Activated CD8-positive, alpha-beta memory T cell treated with anti-CD3 and anti-CD28 coated beads, Interleukin-2, amount 50 U/mL, for 24 hours (primary cell): ENCODE measurements around the gene ZNF451.

ENCODE experiments used
- DNase-seq: peaks from one replicate; pipeline ENCODE4 v3.0.0-alpha.2; 2020; ENCODE audit errors: extremely low read depth

The ZNF451 gene

DNA sequence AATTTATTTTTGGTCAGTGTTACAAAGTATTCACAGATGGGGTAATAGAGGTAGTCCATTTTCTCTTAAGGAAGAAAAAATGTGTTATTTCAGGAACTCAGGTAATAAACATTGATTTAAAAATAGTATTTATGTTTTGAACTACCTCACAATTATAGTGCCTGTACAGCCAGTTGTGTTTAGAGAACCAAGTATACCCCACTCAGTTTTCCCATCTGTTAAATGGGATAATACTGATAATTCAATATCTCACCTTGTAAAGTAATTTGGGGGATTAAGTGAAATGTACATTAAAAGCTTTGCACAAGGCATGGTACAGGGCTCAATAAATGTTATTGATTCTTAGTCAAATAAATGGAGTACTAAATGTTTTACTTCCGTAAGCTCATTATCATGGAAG is 4.7 kb downstream of the ZNF451 start:
- DNase-seq, result no peak

DNA sequence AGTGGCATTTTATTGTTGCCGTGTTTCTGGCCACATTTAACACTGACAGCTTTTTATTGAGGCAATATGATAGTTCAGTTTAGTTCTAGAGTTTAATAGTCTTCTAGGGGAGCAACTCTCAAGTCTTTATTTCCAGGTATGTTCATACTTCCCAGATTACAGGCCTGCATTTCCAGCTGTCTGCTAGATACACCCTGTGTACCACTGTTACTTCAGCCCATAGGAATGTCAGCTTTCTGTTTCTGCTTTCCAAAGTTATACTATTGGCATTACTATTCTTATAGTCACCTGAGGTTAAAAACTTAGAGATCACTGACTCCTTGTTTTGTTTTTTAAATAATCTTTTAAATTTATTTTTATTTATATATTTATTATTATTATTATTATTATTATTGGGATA is 7.6 kb downstream of the ZNF451 start:
- DNase-seq, result no peak

DNA sequence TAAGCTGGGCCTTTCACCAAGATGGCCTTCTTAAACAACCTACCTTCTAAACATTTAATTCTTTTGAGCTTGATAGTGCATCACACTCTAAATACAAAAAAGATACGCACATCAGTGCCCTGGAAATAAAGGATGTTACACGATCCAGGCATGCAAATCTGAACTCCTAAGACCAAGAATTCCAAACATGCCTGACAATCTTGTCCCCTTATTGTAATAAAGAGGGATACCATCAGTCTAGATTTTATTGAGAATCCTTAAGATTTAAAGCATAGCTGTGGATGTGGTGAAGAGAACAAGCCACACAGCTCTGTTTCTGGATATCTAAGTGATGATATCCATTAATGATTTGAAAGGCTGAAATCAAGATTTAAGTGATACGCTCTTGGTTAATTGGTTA is 13.0 kb downstream of the ZNF451 start:
- DNase-seq, result no peak

DNA sequence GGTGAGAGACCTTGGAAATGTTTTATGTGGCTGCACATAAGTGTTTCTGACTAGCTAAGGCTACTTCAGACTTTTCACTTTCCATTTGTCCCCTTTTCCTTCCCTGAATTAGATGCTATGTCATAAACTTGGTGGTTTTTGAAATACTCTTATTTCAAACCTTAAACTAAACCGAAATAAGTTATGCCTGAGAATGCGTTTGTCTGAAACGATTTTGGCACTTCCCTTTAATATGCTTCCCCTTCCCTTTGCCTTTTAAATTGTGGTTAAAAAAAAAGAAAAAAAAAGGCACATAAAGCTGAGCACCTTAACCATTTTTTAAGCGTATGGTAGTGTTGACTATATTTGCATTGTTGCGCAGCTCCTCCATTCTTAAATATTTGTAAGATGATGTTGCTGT is 14.3 kb downstream of the ZNF451 start:
- no peak for DNase-seq

DNA sequence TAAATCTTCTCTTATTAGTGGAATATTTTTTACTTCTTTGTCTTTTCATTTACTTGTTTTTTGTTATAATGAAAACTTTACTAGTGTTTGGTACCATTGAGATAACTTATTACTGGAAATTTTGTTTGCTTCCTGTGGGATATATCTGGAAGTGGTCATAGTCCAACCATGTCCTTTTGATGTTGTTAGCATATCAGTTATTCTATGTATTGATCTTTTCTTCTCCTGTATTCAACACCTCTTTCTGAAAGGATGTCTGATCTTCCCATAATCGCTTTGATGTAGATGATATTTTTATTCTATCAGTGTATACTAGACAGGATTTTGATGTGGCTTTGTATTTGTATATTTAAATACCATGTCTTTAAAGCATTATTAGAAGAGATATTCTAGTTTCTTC is 17.0 kb downstream of the ZNF451 start:
- no peak for DNase-seq

DNA sequence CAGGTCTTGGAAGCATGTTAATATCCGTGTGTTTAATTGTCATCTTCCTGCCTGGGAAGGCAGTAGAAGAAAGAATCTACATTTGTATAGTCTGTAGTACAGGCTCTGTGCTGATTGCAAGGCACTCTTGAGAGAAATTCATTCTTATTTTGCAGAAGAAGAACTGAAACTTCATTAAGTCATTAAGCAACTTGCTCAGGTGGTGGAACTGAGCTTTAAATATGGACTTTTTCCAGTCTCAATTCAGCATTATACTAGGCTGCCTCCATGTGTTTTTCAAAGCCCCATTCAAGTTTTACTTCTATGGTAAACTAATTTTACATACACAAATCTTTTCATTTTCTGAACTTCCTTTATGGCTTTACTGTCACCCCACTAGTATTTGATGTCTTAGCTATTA is 18.7 kb downstream of the ZNF451 start:
- DNase-seq, result no peak

DNA sequence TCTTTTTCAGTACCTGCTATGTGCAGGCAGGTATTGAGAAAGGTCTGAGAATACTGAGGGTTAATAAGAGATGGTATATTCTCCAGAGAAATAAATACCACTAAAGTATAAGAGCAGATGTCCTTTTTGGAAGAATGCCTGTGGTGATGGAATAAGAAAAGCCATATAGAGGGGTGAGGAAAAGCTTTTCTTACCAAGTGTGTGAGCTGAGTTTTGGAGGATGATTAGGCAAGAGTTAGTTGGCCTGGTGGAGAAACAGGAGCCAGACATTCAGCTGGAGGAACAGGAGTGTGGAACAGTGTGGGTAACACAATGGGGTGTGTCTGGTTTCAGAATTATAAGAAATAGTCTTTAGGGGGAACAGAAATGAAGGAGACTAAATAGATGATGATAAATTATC is 19.9 kb downstream of the ZNF451 start:
- DNase-seq, result no peak

DNA sequence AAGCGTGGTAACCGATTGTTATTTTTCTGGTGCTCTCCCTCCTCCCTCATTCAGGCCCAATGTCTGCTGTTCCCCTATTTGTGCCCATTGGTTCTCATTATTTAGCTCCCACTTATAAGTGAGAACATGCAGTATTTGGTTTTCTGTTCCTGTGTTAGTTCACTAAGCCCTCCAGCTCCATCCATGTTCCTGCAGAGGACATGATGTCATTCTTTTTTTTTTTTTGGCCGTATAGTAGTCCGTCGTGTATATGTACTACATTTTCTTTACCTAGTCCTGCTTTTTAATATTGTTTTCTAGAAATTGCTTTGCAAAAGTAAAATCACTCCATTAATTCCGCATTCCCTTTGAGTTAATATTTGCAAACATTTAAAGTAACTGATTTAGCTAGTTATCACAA is 23.1 kb downstream of the ZNF451 start:
- DNase-seq, result no peak

DNA sequence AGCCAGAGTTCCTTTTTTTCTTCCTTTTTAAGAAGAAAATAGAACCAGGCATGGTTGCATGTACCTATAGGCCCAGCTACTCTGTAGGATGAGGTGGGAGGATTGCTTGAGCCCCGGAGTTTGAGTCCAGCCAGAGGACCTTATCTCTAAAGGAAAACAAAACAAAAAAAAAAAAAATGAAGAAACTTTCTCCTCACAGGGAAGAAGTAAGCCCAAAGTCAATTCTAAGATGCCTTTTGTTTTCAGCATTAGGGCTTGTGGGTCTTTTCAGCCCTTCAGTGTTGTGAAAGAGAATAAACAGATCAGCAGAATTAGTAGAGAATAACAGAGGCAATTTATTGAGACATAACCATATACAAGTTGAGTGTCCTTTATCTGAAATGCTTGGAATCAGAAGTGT is 26.8 kb downstream of the ZNF451 start:
- no peak for DNase-seq

DNA sequence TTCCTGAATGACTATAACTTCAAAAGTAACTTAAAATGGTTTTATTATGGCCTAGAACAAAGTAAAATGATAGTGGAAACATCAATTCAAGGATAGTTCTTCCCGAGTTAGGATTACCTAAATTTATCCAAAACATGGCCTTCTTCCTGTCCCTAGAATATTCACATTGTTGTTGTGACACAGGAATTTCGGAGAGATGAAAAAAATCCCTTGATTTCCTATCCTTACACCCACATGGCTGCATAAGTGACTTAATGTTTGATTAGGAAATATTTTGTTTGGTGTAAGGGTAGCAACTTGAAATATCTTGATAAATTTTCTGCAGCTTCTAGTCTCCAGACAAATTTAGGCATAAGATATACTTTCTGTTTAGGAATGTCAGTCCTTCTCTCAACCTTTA is 27.8 kb downstream of the ZNF451 start:
- no peak for DNase-seq

DNA sequence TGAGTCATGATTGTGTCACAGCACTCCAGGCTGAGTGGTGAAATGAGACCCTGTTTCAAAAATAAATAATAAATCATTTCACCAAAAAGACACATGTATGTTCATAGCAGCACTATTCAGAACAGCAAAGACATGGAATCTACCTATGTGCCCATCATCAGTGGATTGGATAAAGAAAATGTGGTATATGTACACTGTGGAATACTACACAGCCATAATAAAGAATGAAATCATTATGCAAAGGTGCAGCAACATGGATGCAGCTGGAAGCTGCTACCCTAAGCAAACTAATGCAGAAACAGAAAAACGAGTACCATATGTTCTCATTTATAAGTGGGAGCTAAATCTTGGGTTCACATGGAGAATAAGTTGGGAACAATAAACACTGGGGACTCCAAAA is 33.1 kb downstream of the ZNF451 start:
- no peak for DNase-seq

DNA sequence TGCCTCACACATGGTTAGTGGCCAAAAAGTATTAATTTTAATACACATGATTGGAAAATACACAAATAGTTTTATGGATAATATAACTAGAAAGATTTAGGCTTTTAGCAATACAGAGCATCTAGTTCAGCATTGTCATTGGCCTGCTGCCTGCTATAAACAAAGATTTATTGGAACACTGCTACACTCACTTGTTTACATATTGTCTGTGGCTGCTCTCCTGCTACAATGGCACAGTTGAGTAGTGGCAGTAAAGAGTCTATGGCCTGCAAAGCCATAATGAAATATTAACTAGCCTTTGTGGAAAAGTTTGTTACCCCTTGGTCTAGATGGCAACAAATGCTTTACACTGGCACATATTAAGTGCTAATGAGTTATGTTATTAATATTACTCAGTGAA is 37.8 kb downstream of the ZNF451 start:
- DNase-seq, result no peak

DNA sequence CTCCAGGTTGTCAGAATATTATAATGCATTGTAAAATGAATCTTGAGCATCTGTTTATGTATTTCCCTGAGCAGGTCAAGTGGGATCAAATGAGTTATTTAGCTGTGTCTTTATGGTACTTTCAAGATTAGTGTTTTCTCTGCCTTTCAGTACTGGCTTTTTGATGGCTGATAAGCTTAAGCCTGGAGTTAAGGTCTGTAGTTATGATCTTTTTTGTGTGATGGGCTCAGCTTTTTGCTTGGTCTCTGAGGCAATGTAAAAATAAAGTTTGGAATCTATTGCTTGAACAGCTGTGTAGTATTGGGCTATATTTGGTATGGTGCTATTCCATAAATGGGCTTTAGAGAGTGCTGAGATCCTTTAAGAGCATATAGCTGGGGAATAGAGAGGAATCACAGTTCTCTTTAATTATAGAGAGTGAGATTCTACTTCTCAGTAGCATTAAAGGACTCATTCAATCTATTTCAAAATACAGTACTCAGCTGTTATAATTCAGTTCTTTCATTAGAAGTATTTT is 40.7 kb downstream of the ZNF451 start:
- DNase-seq, result no peak

DNA sequence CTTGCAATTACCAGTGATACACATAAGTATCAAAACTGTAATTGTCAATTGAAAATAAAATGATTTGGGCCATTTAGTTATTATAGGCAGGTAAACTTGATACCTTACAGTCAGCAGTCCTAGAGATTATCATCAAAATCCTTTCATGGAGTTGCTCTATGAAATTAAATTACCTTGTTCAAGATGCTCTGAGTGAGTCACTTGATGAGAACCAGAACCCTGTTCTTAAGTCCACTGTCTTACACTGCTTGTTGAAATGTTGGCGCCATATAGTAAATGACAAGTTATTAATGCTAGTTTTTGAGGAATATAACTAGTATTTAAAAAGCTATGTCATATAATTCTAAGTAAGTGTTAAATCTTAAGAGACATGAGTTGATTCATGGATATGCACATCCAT is 45.0 kb downstream of the ZNF451 start:
- no peak for DNase-seq

DNA sequence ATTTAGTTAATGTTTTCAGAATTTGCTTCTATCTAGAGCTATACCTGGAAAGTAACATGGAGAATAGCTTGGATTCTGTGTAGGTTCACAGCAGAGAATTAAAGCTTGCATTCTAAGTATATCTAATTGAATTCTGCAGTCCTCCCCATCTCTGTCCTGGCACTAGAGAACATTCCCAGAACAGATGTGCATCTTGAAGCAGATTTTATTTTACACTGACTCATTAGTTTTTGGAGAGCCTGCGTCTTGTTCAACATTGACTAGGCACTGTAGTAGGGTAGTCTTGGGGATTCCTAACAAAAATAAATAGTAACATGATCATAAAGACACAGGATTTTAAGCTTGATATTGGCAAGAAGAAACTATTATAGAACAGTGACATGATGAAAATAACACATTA is 45.9 kb downstream of the ZNF451 start:
- no peak for DNase-seq

DNA sequence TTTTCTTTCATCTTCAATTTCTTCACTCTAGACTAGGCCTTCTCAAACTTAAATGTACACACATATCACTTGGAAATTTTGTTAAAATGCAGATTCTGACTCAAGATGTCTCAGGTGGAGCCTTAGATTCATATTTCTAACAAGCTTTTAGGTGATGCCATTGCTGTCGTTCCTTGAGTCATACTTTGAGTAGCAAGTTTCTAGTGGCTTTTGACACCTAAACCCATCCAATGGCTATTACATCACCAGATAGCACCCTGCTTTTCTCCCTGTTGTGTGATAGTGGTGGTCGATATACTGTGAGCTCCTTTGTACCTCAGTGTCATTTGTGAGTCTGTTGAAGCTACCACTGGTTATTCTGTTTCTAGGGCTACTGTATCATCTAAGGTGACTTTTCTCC is 47.4 kb downstream of the ZNF451 start:
- DNase-seq, result no peak

DNA sequence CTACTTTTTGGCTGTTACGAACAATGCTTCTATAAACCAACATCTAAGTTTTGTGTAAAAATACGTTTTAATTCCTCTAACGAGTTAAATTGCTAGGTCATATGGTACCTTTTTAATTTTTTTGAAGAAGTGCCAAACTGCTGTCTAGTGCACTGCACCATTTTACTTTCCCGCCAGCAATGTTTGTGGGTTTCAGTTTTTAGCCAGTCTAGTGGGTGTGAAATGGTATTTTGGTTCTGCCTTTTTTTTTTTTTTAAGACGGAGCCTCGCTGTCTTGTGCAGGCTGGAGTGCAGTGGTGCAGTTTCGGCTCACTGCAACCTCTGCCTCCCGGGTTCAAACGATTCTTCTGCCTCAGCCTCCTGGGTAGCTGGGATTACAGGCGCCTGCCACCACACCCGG is 48.0 kb downstream of the ZNF451 start:
- no peak for DNase-seq

DNA sequence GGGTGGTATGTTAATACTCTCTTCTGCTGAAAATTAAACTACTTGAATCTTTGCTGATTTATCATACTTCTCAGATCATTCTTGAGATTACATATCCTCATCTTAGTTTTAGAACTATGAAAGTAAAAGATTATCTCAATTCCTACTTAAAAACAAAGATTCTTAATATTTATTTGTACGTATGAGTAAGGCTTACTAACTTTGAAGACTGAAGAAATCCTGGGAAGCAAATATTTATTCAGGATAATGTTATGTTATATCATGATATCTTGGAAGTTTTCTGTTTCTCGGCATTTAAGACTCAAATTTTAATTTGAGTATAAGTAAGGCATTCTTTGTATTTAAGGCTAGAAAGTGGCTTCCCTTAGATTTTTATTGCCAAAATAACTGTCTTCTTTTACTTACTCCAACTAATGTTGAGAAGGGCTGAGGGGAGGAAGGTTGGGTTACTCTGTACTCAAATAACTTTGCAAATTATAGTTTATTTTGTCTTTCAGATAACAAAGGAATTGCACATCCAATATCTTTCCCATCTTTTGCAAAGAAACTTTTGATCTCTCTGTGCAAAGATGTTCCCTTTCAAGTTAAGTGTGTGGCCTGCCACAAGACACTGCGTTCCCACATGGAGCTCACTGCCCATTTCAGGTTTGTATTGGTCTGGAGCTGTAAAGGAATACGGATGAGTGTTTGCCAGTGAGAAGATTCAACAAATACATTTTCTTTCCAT is 51.6 kb downstream of the ZNF451 start:
- no peak for DNase-seq

DNA sequence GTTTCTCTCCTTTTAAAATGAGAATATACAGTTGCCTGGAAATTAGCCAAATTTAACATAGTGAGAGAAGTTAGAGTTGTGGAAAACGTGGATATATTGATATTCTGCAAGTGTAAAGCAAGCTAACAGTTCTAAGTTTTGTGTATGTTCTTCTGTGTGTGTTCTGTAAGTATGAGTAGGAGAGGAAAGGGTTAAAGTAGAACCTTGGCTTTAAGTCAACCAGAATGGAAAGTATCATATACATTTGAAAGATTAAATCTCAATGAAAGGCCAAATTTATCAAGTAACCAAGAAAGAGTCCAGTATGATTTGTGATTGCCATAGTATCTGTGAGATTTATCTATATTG is 52.2 kb downstream of the ZNF451 start:
- DNase-seq, result no peak

DNA sequence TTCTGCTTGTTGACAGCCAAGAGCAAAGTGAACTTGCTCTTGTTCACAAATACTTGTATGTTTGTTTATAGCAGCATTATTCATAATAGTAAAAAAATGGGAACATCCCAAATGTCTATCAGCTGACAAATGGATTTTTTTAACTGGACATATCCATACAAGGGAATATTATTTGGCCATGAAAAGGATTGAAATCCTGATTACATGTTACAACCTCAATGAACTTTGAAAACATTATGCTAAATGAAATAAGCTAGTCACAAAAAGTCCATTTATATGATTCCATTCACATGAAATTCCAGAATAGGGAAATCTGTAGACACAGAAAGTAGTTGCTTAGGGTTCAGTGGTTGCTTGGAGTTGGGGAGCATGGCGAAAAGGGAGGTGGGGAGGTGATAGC is 53.7 kb downstream of the ZNF451 start:
- no peak for DNase-seq

DNA sequence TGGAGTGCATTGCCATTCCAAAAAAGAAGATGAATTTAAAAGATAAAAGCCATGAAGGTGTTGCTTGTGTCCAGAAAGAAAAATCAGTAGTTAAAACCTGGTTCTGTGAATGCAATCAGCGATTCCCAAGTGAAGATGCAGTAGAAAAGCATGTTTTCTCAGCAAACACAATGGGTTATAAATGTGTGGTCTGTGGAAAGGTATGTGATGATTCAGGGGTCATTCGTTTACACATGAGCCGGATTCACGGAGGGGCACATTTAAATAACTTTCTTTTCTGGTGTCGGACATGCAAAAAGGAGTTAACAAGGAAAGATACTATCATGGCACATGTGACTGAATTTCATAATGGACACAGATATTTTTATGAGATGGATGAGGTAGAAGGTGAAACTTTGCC is 57.4 kb downstream of the ZNF451 start:
- DNase-seq, result no peak

DNA sequence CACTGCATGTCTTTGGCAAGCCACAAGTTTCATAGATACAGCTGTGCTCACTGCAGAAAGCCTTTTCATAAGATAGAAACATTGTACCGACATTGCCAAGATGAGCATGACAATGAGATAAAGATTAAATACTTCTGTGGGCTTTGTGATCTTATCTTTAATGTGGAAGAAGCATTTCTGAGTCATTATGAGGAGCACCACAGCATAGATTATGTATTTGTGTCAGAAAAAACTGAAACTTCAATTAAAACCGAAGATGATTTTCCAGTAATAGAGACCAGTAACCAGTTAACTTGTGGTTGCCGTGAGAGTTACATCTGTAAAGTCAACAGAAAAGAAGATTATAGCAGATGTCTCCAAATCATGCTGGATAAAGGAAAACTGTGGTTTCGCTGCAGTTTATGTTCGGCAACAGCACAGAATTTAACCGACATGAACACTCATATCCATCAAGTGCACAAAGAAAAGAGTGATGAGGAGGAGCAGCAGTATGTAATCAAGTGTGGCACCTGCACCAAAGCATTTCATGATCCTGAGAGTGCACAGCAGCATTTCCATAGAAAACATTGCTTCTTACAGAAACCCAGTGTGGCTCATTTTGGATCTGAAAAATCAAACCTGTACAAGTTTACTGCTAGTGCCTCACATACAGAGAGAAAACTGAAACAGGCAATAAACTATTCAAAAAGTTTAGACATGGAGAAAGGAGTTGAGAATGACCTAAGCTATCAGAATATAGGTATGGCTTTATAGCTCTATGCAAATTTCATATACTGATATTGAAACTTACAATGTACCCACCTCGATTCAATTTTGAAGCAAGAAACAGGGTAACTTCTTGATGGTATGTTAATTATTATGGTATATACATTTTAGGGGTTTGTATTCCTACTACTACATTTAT is 58.2 kb downstream of the ZNF451 start:
- DNase-seq, result no peak

DNA sequence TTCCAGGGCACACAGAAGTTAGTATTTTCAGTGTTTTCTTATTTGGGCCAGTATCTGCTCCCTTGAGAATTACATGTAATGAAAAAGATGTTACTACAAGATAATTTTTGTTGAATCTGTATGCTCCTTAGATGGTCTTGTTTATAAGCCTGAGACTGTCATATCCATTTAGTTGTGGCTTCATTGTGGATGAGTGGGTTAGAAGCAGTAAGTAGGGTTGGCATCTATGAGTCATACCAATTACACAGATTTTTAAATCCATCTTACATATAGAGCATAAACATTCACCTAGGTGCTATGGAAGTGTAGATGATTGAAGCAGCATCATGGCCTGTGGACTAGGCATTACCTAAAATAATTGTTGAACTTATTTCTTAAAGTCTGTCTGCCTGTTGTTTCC is 68.7 kb downstream of the ZNF451 start:
- DNase-seq, result no peak
